ENCODE measurements around the gene SCNN1B. TPM values are rescaled to one million over a fixed set of nuclear protein-coding genes. Genes with fewer than 3 reads are reported as not detected.

Gene SCNN1B
- total RNA-seq, 3 donors from 2014 or later (not counting 1 experiment from before 2014, with no cell fraction given), result not detected

DNA sequence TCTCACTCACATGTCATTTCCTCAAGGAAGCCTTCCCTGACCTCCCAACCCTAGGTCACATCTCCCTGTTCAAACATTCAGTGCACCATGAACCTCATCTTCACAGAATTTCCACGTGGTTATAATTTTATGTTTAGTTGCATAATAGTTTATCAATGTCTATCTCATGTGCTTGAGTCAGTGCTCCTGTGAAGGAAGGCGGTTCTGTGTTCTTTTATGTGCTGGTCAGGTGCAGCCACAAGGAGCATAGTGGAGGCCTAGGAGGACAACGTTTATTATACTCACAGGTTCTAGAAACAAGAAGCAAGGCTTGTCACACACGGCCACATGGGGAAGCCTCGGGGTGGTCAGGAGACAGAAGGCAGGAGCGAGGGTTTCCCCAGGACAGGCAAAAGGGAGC is 34.5 kb upstream of the SCNN1B start:
- DNase-seq, result no peak
- no peak overlapping the region for H3K27ac ChIP-seq (ENCODE audit: low read length)
- H3K4me3 Mint-ChIP-seq, result no peak overlapping the region
- H3K36me3 ChIP-seq (ENCODE audit: control insufficient read depth, insufficient read depth, low read length), result no peaks in the 10 kb centered on the region
- H3K4me1 Mint-ChIP-seq, result no peaks in the 10 kb centered on the region
- H3K4me3 ChIP-seq (ENCODE audit: low read length), result no peak overlapping the region
- no peak for TF ChIP-seq CTCF (IDR thresholded peaks at IDR 0.05)
- no peak for ATAC-seq
- H3K36me3 Mint-ChIP-seq, result no peaks in the 10 kb centered on the region
- H3K27ac Mint-ChIP-seq, result no peak overlapping the region
- no peaks in the 10 kb centered on the region for H3K4me1 ChIP-seq (ENCODE audit: control insufficient read depth, insufficient read depth, low read length)
- intact Hi-C loops (cut with micrococcal nuclease), result no loop called here
- H3K9me3 ChIP-seq (ENCODE audit: control insufficient read depth, insufficient read depth, low read length), result no peaks in the 10 kb centered on the region
- H3K27me3 ChIP-seq (ENCODE audit: control insufficient read depth, insufficient read depth, low read length), result no peaks in the 10 kb centered on the region
- no peaks in the 10 kb centered on the region for H3K27me3 Mint-ChIP-seq (ENCODE audit: low read depth in 2 of 2)
- no peaks in the 10 kb centered on the region for H3K9me3 Mint-ChIP-seq
- 72% methylated on average over 6 of the region's 6 CpGs for WGBS (ENCODE audit: insufficient coverage)

- no peaks in the 10 kb centered on the region for H3K4me1 Mint-ChIP-seq
- intact Hi-C loops (cut with micrococcal nuclease), result no loop called here
- ATAC-seq, result no peak
Observed at GRCh38 chr16:23268561-23268960, 33.5 kb upstream of the SCNN1B start.

DNA sequence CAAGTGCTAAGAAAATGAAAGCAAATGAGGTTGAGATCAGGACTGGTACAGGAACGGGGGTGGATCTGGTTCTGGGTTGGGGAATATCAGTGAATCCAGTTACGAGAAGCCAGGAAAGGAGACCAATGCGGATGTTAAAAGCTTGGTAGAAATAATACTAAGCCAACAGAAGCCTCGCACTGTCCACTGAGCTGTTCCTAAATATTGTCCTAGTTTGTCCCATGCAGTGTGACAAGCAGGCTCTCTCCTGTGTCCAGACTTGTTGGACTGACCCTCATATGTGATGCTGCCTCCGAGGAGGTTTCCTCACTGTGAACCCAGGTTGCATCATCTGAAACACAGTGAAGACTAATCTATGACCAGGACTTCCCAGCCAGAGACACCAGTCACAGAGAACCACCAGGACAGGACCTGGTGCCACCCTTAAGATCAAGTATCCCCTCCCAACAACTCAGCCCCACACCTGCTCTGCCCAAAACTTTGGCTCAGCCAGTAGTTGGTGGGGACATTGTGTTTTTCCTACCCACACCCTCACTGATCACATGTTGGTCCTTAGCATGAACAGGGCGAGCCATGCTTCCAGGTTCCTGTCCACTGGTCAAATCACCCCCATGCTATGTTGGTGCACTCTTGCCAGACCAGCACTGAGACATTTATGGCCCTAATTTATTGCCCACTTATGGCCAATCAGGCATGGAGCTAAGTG is 32.7 kb upstream of the SCNN1B start:
- 85% methylated on average over 6 of the region's 6 CpGs for WGBS (ENCODE audit: insufficient coverage)
- H3K36me3 ChIP-seq (ENCODE audit: control insufficient read depth, insufficient read depth, low read length), result no peaks in the 10 kb centered on the region
- no peak for TF ChIP-seq CTCF (IDR thresholded peaks at IDR 0.05)
- H3K4me1 ChIP-seq (ENCODE audit: control insufficient read depth, insufficient read depth, low read length), result no peaks in the 10 kb centered on the region
- H3K27me3 ChIP-seq (ENCODE audit: control insufficient read depth, insufficient read depth, low read length), result no peaks in the 10 kb centered on the region
- peaks cover 0 to 4% of the 10 kb centered on the region in 2 donors for H3K27me3 Mint-ChIP-seq (ENCODE audit: low read depth in 2 of 2)
- ATAC-seq (peak in 1 of 3 donors; percentile 10), DNase-seq (no peak)
- H3K9me3 Mint-ChIP-seq, result no peaks in the 10 kb centered on the region
- H3K27ac ChIP-seq (ENCODE audit: low read length), result no peak overlapping the region
- no peaks in the 10 kb centered on the region for H3K4me1 Mint-ChIP-seq
- no peaks in the 10 kb centered on the region for H3K36me3 Mint-ChIP-seq
- intact Hi-C loops (cut with micrococcal nuclease), result no loop called here
- H3K27ac Mint-ChIP-seq, result no peak overlapping the region
- H3K4me3 Mint-ChIP-seq, result no peak overlapping the region
- no peaks in the 10 kb centered on the region for H3K9me3 ChIP-seq (ENCODE audit: control insufficient read depth, insufficient read depth, low read length)
- H3K4me3 ChIP-seq (ENCODE audit: low read length), result no peak overlapping the region

More at GRCh38 chr16:23268561-23268960, 33.5 kb upstream of the SCNN1B start:
- no peaks in the 10 kb centered on the region for H3K9me3 ChIP-seq (ENCODE audit: control insufficient read depth, insufficient read depth, low read length)
- no peak overlapping the region for H3K4me3 ChIP-seq (ENCODE audit: low read length)
- no peak overlapping the region for H3K4me3 Mint-ChIP-seq
- no peaks in the 10 kb centered on the region for H3K36me3 ChIP-seq (ENCODE audit: control insufficient read depth, insufficient read depth, low read length)
- H3K27me3 ChIP-seq (ENCODE audit: control insufficient read depth, insufficient read depth, low read length), result no peaks in the 10 kb centered on the region
- TF ChIP-seq CTCF (IDR thresholded peaks at IDR 0.05), result no peak
- no peak overlapping the region for H3K27ac ChIP-seq (ENCODE audit: low read length)
- H3K4me1 ChIP-seq (ENCODE audit: control insufficient read depth, insufficient read depth, low read length), result no peaks in the 10 kb centered on the region
- H3K27ac Mint-ChIP-seq, result no peak overlapping the region
- no peaks in the 10 kb centered on the region for H3K27me3 Mint-ChIP-seq (ENCODE audit: low read depth in 2 of 2)
- H3K36me3 Mint-ChIP-seq, result no peaks in the 10 kb centered on the region
- no peak for DNase-seq
- H3K9me3 Mint-ChIP-seq, result no peaks in the 10 kb centered on the region

GRCh38 chr16:23270654-23271053 is 31.4 kb upstream of the SCNN1B start:
- Histone ChIP-seq H3K4me3 (ENCODE audit: low read length) (no peak overlapping the region), H3K27me3 (ENCODE audit: control insufficient read depth, insufficient read depth, low read length) (no peaks in the 10 kb centered on the region), H3K4me1 (ENCODE audit: control insufficient read depth, insufficient read depth, low read length) (no peaks in the 10 kb centered on the region), H3K9me3 (ENCODE audit: control insufficient read depth, insufficient read depth, low read length) (no peaks in the 10 kb centered on the region), H3K36me3 (ENCODE audit: control insufficient read depth, insufficient read depth, low read length) (no peaks in the 10 kb centered on the region), H3K27ac (ENCODE audit: low read length) (no peak overlapping the region)
- no peaks in the 10 kb centered on the region for H3K36me3 Mint-ChIP-seq
- no peaks in the 10 kb centered on the region for H3K9me3 Mint-ChIP-seq
- intact Hi-C loops (cut with micrococcal nuclease), result no loop called here
- DNase-seq, result no peak
- 100% methylated on average over 1 of the region's 3 CpGs for WGBS (ENCODE audit: insufficient coverage)
- no peak for TF ChIP-seq CTCF (IDR thresholded peaks at IDR 0.05)
- peaks cover 8 to 9% of the 10 kb centered on the region in 2 donors for H3K27me3 Mint-ChIP-seq (ENCODE audit: low read depth in 2 of 2)
- H3K4me3 Mint-ChIP-seq, result no peak overlapping the region
- ATAC-seq, result no peak
- no peaks in the 10 kb centered on the region for H3K4me1 Mint-ChIP-seq
- no peak overlapping the region for H3K27ac Mint-ChIP-seq
